K562 (cell line): ENCODE measurements around the gene RNF217. TPM values are rescaled to one million over a fixed set of nuclear protein-coding genes. Genes with fewer than 3 reads are reported as not detected.

ENCODE experiments used
- ATAC-seq: fragments of 200-7000 bp; cut with Tn5 transposase; 3 replicates; pipeline ENCODE4 v1.9.1; 2020; ENCODE audit warnings: moderate library complexity
- BruUV-seq: library from RNA; stranded (reverse); fragments of 400-500 nt; replicated peaks from 2 replicates; lab custom pipeline; 2021; lab: Mats Ljungman, UMichigan
- CTCF ChIA-PET: fragments of 300-600 bp; formaldehyde crosslinking; extraction: SDS; loops from one replicate; lab custom pipeline; 2021; ENCODE audit warnings: low intra/inter-chr PET ratio; lab: Yijun Ruan, JAX
- POLR2A ChIA-PET: fragments of 300-600, 350-650 bp; sonication (Branson Sonifier 250); formaldehyde crosslinking; extraction: SDS; loops from one replicate; lab custom pipeline; 2021; ENCODE audit warnings: antibody characterized with exemption, inconsistent platforms; lab: Yijun Ruan, JAX
- DNase-seq, 4 experiments: peaks; one replicate each; pipeline versions ENCODE4 v3.0.0 to v3.0.0-alpha.2; 2011 to 2018; ENCODE audit warnings: low spot score in 3 of 4, mixed read lengths in 3 of 4; ENCODE audit errors: extremely low read depth in 1 of 4
- FAIRE-seq: peaks from 2 replicates; lab custom pipeline; 2011; peaks lifted over from hg19 to GRCh38; lab: Jason Lieb, UNC
- H2AFZ ChIP-seq: 2 replicates; pipeline ENCODE4 v1.6.0; 2011; ENCODE audit warnings: low read depth, low read length, control low read depth, inconsistent platforms
- H3K27ac ChIP-seq: fragments of 200-600 bp; 3 replicates; pipeline ENCODE4 v1.8.0; 2011; ENCODE audit warnings: low read depth, mild to moderate bottlenecking, control low read depth, inconsistent platforms, low read length, moderate library complexity, mixed read lengths; ENCODE audit errors: extremely low read depth
- H3K27me3 ChIP-seq, 2 experiments: fragments of 300-600 bp in 1 of 2; 2 replicates in 1 of 2; 3 replicates in 1 of 2; pipeline versions ENCODE4 v1.6.0 to v1.8.0; 2011; ENCODE audit warnings: inconsistent platforms in 2 of 2, low read length in 2 of 2, mild to moderate bottlenecking in 1 of 2, mixed read lengths in 1 of 2, moderate library complexity in 1 of 2; ENCODE audit not compliant: control insufficient read depth in 2 of 2, insufficient read depth in 2 of 2
- H3K36me3 ChIP-seq: fragments of 300-600 bp; 3 replicates; pipeline ENCODE4 v1.8.0; 2011; ENCODE audit warnings: mild to moderate bottlenecking, low read length, inconsistent platforms; ENCODE audit not compliant: control insufficient read depth, insufficient read depth
- H3K4me1 ChIP-seq, 2 experiments: fragments of 200-600 bp in 1 of 2; replicated peaks in 1 of 2; 2 replicates in 1 of 2; 3 replicates in 1 of 2; pipeline versions ENCODE4 v1.5.1 to v1.8.0; 2011; ENCODE audit warnings: inconsistent platforms in 2 of 2, low read length in 2 of 2, mild to moderate bottlenecking in 1 of 2, mixed read lengths in 1 of 2, moderate library complexity in 1 of 2; ENCODE audit not compliant: control insufficient read depth in 2 of 2, insufficient read depth in 2 of 2
- H3K4me2 ChIP-seq: 2 replicates; pipeline ENCODE4 v1.6.1; 2011; ENCODE audit warnings: low read length, control low read depth, inconsistent platforms, mixed read lengths; ENCODE audit not compliant: insufficient read depth
- H3K4me3 ChIP-seq: fragments of 200-600 bp; sonication (generic), shearing (Covaris generic); 2 replicates; pipeline ENCODE4 v1.5.1; 2016; ENCODE audit warnings: control low read depth, inconsistent platforms
- H3K79me2 ChIP-seq: fragments of 200-600 bp; 3 replicates; pipeline ENCODE4 v1.8.0; 2011; ENCODE audit warnings: low read length, inconsistent platforms; ENCODE audit not compliant: control insufficient read depth, insufficient read depth
- H3K9ac ChIP-seq, 2 experiments: 2 replicates each; pipeline versions ENCODE4 v1.6.0 to v1.6.1; 2011; ENCODE audit warnings: low read depth in 2 of 2, low read length in 2 of 2, control low read depth in 1 of 2, inconsistent platforms in 1 of 2, mild to moderate bottlenecking in 1 of 2, mixed read lengths in 1 of 2; ENCODE audit not compliant: insufficient read depth in 1 of 2
- H3K9me1 ChIP-seq: one replicate; pipeline ENCODE4 v1.6.0; 2011; ENCODE audit warnings: inconsistent platforms, mild to moderate bottlenecking, low read length, moderate library complexity; ENCODE audit not compliant: control insufficient read depth, insufficient read depth
- H3K9me3 ChIP-seq: replicated peaks from 2 replicates; pipeline ENCODE4 v1.5.1; 2011; ENCODE audit warnings: low read depth, low read length, inconsistent platforms; ENCODE audit not compliant: control insufficient read depth, insufficient read depth
- H4K20me1 ChIP-seq: replicated peaks from 2 replicates; pipeline ENCODE4 v1.6.1; 2011; ENCODE audit warnings: low read length, inconsistent platforms, mixed read lengths; ENCODE audit not compliant: control insufficient read depth, insufficient read depth
- E2F3 ChIP-seq: fragments of 250-450 bp; sonication (Bioruptor Pico); IDR thresholded peaks from 2 replicates; pipeline ENCODE4 v1.4.0; 2020; ENCODE audit warnings: mild to moderate bottlenecking
- FOXK2 ChIP-seq, 2 experiments: fragments of 450-650 bp; IDR thresholded peaks in 1 of 2; conservative IDR thresholded peaks in 1 of 2; 2 replicates each; pipeline ENCODE4 v1.6.1; 2016; ENCODE audit warnings: low read depth in 2 of 2, mild to moderate bottlenecking in 1 of 2
- HINFP ChIP-seq: fragments of 450-650 bp; conservative IDR thresholded peaks from 2 replicates; pipeline ENCODE4 v1.6.1; 2016; ENCODE audit warnings: missing genetic modification characterization, low read depth, mild to moderate bottlenecking, control low read depth, missing compliant biosample characterization
- JUNB ChIP-seq: fragments of 450-650 bp; formaldehyde crosslinking; conservative IDR thresholded peaks from 2 replicates; pipeline ENCODE4 v1.4.0; 2020; ENCODE audit warnings: mild to moderate bottlenecking
- JUND ChIP-seq, 2 experiments: IDR thresholded peaks; 2 replicates in 1 of 2; 3 replicates in 1 of 2; pipeline ENCODE4 v1.6.1; 2011; ENCODE audit warnings: borderline replicate concordance in 2 of 2, low read depth in 2 of 2, low read length in 2 of 2, improper control_type of control experiment in 1 of 2, missing biosample characterization in 1 of 2, missing genetic modification characterization in 1 of 2, missing genetic modification reagents in 1 of 2
- MCM3 ChIP-seq: fragments of 450-650 bp; IDR thresholded peaks from 2 replicates; pipeline ENCODE4 v1.6.1; 2016
- MEF2D ChIP-seq: conservative IDR thresholded peaks from 2 replicates; pipeline ENCODE4 v1.6.1; 2016; ENCODE audit warnings: low read depth, missing genetic modification characterization, missing compliant biosample characterization
- NFYB ChIP-seq: IDR thresholded peaks from 2 replicates; pipeline ENCODE4 v1.6.1; 2011; ENCODE audit warnings: mild to moderate bottlenecking, moderate library complexity; ENCODE audit not compliant: insufficient read length; ENCODE audit errors: extremely low read depth
- NR2F6 ChIP-seq: fragments of 450-650 bp; formaldehyde crosslinking; IDR thresholded peaks from 2 replicates; pipeline ENCODE4 v1.4.0; 2020; ENCODE audit warnings: mild to moderate bottlenecking
- PTBP1 ChIP-seq: fragments of 200-400 bp; formaldehyde crosslinking; IDR thresholded peaks from 2 replicates; pipeline ENCODE4 v1.6.1; 2017; ENCODE audit warnings: low read depth, low read length
- PYGO2 ChIP-seq: fragments of 450-650 bp; IDR thresholded peaks from 2 replicates; pipeline ENCODE4 v1.6.1; 2016; ENCODE audit warnings: mild to moderate bottlenecking, missing genetic modification characterization, moderate library complexity, missing compliant biosample characterization
- SMARCA5 ChIP-seq: fragments of 450-650 bp; IDR thresholded peaks from 2 replicates; pipeline ENCODE4 v1.6.1; 2016
- SNIP1 ChIP-seq: fragments of 450-650 bp; IDR thresholded peaks from 2 replicates; pipeline ENCODE4 v1.7.1; 2017; ENCODE audit warnings: low read depth, mild to moderate bottlenecking
- TEAD1 ChIP-seq, 2 experiments: fragments of 450-650 bp in 1 of 2; sonication (generic) in 1 of 2; formaldehyde crosslinking; IDR thresholded peaks; 2 replicates each; pipeline versions ENCODE4 v1.4.0 to v1.8.0; 2020 to 2022; ENCODE audit warnings: mild to moderate bottlenecking in 2 of 2, missing genetic modification reagents in 1 of 2
- TRIM28 ChIP-seq: fragments of 450-650 bp; IDR thresholded peaks from 2 replicates; pipeline ENCODE4 v1.6.1; 2017
- ZBTB43 ChIP-seq: sonication (generic); formaldehyde crosslinking; IDR thresholded peaks from 2 replicates; pipeline ENCODE4 v1.8.0; 2023; ENCODE audit warnings: mild to moderate bottlenecking, missing genetic modification reagents
- ZNF354B ChIP-seq: fragments of 250-450 bp; sonication (Bioruptor Pico); IDR thresholded peaks from 2 replicates; pipeline ENCODE4 v1.4.0; 2020
- ZNF444 ChIP-seq: fragments of 250-450 bp; sonication (Bioruptor Pico); IDR thresholded peaks from 2 replicates; pipeline ENCODE4 v1.4.0; 2020; ENCODE audit warnings: mild to moderate bottlenecking, moderate library complexity
- ZNF445 ChIP-seq: fragments of 250-450 bp; sonication (Bioruptor Pico); IDR thresholded peaks from 2 replicates; pipeline ENCODE4 v1.4.0; 2020; ENCODE audit warnings: low read depth, mild to moderate bottlenecking, moderate library complexity
- WGBS: fragments of 100-300 bp; shearing (Covaris generic); methylation state at CpG from one replicate; pipeline ENCODE4 v1.1.6; 2016; ENCODE audit warnings: low coverage, mixed read lengths; ENCODE audit not compliant: insufficient coverage; ENCODE audit errors: missing lambda C conversion rate; 5-methylcytosine and 5-hydroxymethylcytosine counted together
- in situ Hi-C: fragments of 300-500 bp; cut with MboI; formaldehyde crosslinking; loops from 4 replicates; pipeline ENCODE4 v1.15.0; 2018; ENCODE audit warnings: inconsistent platforms, mixed read lengths
- intact Hi-C: fragments of 100-400 bp; cut with micrococcal nuclease; formaldehyde crosslinking; loops from 2 replicates; pipeline ENCODE4 v1.14.2; 2022
- polyA plus RNA-seq, 8 experiments: library from polyadenylated mRNA; depleted of rRNA in 4 of 8; stranded (reverse) in 5 of 8; unstranded in 3 of 8; fragments of >200 nt; fragmentation: Nextera tagmentation in 2 of 8; fragmentation: Illumina TruSeq in 1 of 8; extraction: Ambion mirVana in 2 of 8; extraction: Trizol in 1 of 8; gene quantifications; 2 replicates each; pipeline versions ENCODE4 v1.2.1 to v1.2.3, GENCODE V29; 2011 to 2014; ENCODE audit warnings: inconsistent platforms in 1 of 8, missing spikeins in 1 of 8
- total RNA-seq, 7 experiments: library from RNA; depleted of rRNA in 6 of 7; stranded (reverse); fragments of >200 nt in 6 of 7; fragmentation: Illumina TruSeq in 2 of 7; extraction: Trizol in 2 of 7; gene quantifications; 2 replicates each; pipeline versions ENCODE4 v1.2.1 to v1.2.3, GENCODE V29; 2011 to 2021; ENCODE audit warnings: low replicate concordance in 1 of 7

RNF217 gene
- total and polyA plus RNA-seq, 9 of the 15 experiments (the other 6 are each of a cell fraction or from before 2014, with no cell fraction given), result 2.9 to 25.6 (median 12.0) TPM

DNA sequence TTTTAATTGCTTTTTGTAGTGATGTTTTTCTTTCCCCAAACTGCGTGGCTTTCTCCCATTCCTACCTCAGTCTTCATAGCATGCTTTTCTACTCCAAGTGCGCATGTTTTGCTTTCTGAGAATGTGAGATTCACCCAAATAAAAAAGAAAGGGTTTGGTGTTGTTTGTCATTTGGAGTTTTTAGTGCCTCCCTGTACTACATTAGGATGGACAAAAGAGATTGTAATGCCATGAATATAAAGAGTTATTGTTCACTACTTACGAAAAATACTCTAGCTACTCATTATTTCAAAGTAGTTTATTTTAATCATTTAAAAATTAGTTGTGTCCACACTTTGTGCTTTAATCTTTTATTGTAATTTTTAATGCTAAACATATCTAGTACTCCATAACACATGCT, 81.8 kb downstream of the RNF217 start (continued):
- TF ChIP-seq HINFP (no peak), ZBTB43 (no peak), PTBP1 (no peak), MCM3 (no peak)

GRCh38 chr6:125044667-125045066, 82.4 kb downstream of the RNF217 start:
- Histone ChIP-seq H3K9ac (no peak overlapping the region), H3K36me3 (peaks cover 45% of the 10 kb centered on the region), H3K4me1 (peaks cover 4 to 13% of the 10 kb centered on the region in 2 experiments; a peak in 4 of 5 replicates), H3K27ac (no peak overlapping the region), H3K4me2 (no peak overlapping the region), H3K9me1 (no peaks in the 10 kb centered on the region), H3K9me3 (no peaks in the 10 kb centered on the region), H4K20me1 (no peaks in the 10 kb centered on the region), H3K27me3 (no peaks in the 10 kb centered on the region), H2AFZ (no peak overlapping the region), H3K79me2 (peaks cover 33% of the 10 kb centered on the region), H3K4me3 (no peak overlapping the region)
- 91% methylated on average over 2 of the region's 2 CpGs for WGBS
- intact Hi-C loops (no loop called here), in situ Hi-C loops (no loop called here)
- no TSS peak for BruUV-seq
- DNase-seq (no peak), ATAC-seq (no peak), FAIRE-seq (no peak)
- POLR2A ChIA-PET, result no interaction called here
- CTCF ChIA-PET, result no interaction called here
- no peak for TF ChIP-seq JUND (IDR thresholded peaks at IDR 0.05; ENCODE audit: borderline replicate concordance, low read depth, low read length)
- no peak for TF ChIP-seq JUND (tag; IDR thresholded peaks at IDR 0.05; ENCODE audit: borderline replicate concordance, low read depth, low read length)
- no peak for TF ChIP-seq SMARCA5
- TF ChIP-seq NFYB, result no peak
- no peak for TF ChIP-seq TEAD1 (CRISPR knock-in tag; IDR thresholded peaks at IDR 0.05)
- no peak for TF ChIP-seq JUNB (CRISPR knock-in tag)
- TF ChIP-seq MEF2D (tag), result no peak
- no peak for TF ChIP-seq E2F3
- TF ChIP-seq FOXK2 (conservative IDR thresholded peaks at IDR 0.05 in 1 of 2, IDR thresholded peaks at IDR 0.05 in 1 of 2; ENCODE audit: low read depth in 2 of 2), result no peak
- no peak for TF ChIP-seq PYGO2 (tag)
- TF ChIP-seq ZNF354B (CRISPR knock-in tag), result no peak
- TF ChIP-seq ZNF444 (CRISPR knock-in tag), result no peak
- TF ChIP-seq ZNF445 (CRISPR knock-in tag), result no peak
- no peak for TF ChIP-seq TRIM28
- TF ChIP-seq NR2F6, result no peak
- TF ChIP-seq SNIP1, result no peak
